CD4-positive, alpha-beta T cell treated with Interleukin-10 for 1 hour (primary cell): ENCODE measurements around the gene SLC28A2.
"Not testable (repeated sequence)": the region's sequence is repeated elsewhere in the genome, so short reads cannot be mapped to it uniquely, and the experiment has no call there.

Experiments
- DNase-seq: peaks from one replicate; pipeline ENCODE4 v3.0.0-alpha.2; 2020

The SLC28A2 gene

GRCh38 chr15:45263854-45264253 lies 11.8 kb downstream of the SLC28A2 start:
- DNase-seq = no peak

GRCh38 chr15:45265506-45265905 lies 13.5 kb downstream of the SLC28A2 start:
- DNase-seq = no peak

- peak; percentile 24 for DNase-seq
Observed at GRCh38 chr15:45268135-45268534, 16.1 kb downstream of the SLC28A2 start.

- no peak for DNase-seq
Observed at GRCh38 chr15:45274636-45275380, 22.8 kb downstream of the SLC28A2 start.

- DNase-seq = peak; percentile 41
Observed at GRCh38 chr15:45276831-45277230, 24.8 kb downstream of the SLC28A2 start.

- peak; percentile 98 for DNase-seq
Observed at GRCh38 chr15:45279024-45279698, 27.1 kb downstream of the SLC28A2 start.

- no peak for DNase-seq
Observed at GRCh38 chr15:45285413-45285812, 33.4 kb downstream of the SLC28A2 start.

GRCh38 chr15:45287390-45287956 lies 35.4 kb downstream of the SLC28A2 start:
- DNase-seq = no peak

GRCh38 chr15:45288947-45289346 lies 36.9 kb downstream of the SLC28A2 start:
- DNase-seq = no peak

- DNase-seq = no peak
Observed at GRCh38 chr15:45291822-45292582, 40.0 kb downstream of the SLC28A2 start.

GRCh38 chr15:45293326-45293725 lies 41.3 kb downstream of the SLC28A2 start:
- DNase-seq = not testable (repeated sequence)

GRCh38 chr15:45298964-45299378 lies 46.9 kb downstream of the SLC28A2 start:
- not testable (repeated sequence) for DNase-seq

- DNase-seq = no peak
Observed at GRCh38 chr15:45304711-45305110, 52.7 kb downstream of the SLC28A2 start.

GRCh38 chr15:45306105-45306504 lies 54.1 kb downstream of the SLC28A2 start:
- DNase-seq = no peak

GRCh38 chr15:45307230-45307924 lies 55.3 kb downstream of the SLC28A2 start:
- DNase-seq = peak; percentile 7

GRCh38 chr15:45314117-45314516 lies 62.1 kb downstream of the SLC28A2 start:
- not testable (repeated sequence) for DNase-seq

- peak; percentile 3 for DNase-seq
Observed at GRCh38 chr15:45314960-45315359, 62.9 kb downstream of the SLC28A2 start.

GRCh38 chr15:45319472-45320214 lies 67.6 kb downstream of the SLC28A2 start:
- no peak for DNase-seq

- DNase-seq = no peak
Observed at GRCh38 chr15:45320581-45321205, 68.7 kb downstream of the SLC28A2 start.

- DNase-seq = no peak
Observed at GRCh38 chr15:45326280-45326679, 74.2 kb downstream of the SLC28A2 start.

- DNase-seq = no peak
Observed at GRCh38 chr15:45326741-45327140, 74.7 kb downstream of the SLC28A2 start.
